H1 (cell line): Measurements from ENCODE around the gene METTL22. TPM values are rescaled to one million over a fixed set of nuclear protein-coding genes. Genes with fewer than 3 reads are reported as not detected.

ENCODE experiments used
- CTCF ChIA-PET: fragments of 300-600 bp; sonication (Branson Sonifier 250); formaldehyde crosslinking; loops from one replicate; lab custom pipeline; 2021; ENCODE audit not compliant: partially characterized antibody; lab: Charles Lee
- POLR2A ChIA-PET: fragments of 300-600 bp; sonication (Branson Sonifier 250); formaldehyde crosslinking; loops from one replicate; lab custom pipeline; 2021; ENCODE audit warnings: inconsistent platforms; ENCODE audit not compliant: partially characterized antibody; lab: Charles Lee
- DNase-seq, 2 experiments: peaks; one replicate each; pipeline versions ENCODE4 v3.0.0 to v3.0.0-alpha.2; 2010 to 2022; ENCODE audit warnings: low spot score in 2 of 2, low read depth in 1 of 2, mixed read lengths in 1 of 2
- FAIRE-seq: peaks from 2 replicates; lab custom pipeline; 2011; peaks lifted over from hg19 to GRCh38; lab: Jason Lieb, UNC
- H2AFZ ChIP-seq: 2 replicates; pipeline ENCODE4 v1.8.1; 2012; ENCODE audit warnings: low read length, inconsistent platforms
- H2AK5ac ChIP-seq: 2 replicates; pipeline ENCODE4 v1.6.1; 2013; ENCODE audit warnings: low read depth, low read length
- H2BK120ac ChIP-seq: replicated peaks from 2 replicates; pipeline ENCODE3; 2013; ENCODE audit warnings: low read depth, low read length, inconsistent platforms
- H2BK12ac ChIP-seq: 2 replicates; pipeline ENCODE4 v1.6.1; 2013; ENCODE audit warnings: low read depth, low read length
- H2BK15ac ChIP-seq: 2 replicates; pipeline ENCODE4 v1.6.1; 2013; ENCODE audit warnings: low read length
- H2BK20ac ChIP-seq: 2 replicates; pipeline ENCODE4 v1.6.1; 2013; ENCODE audit warnings: low read length
- H2BK5ac ChIP-seq: 2 replicates; pipeline ENCODE4 v1.6.1; 2013; ENCODE audit warnings: low read depth, low read length
- H3K14ac ChIP-seq: 2 replicates; pipeline ENCODE4 v1.6.1; 2013; ENCODE audit warnings: inconsistent platforms; ENCODE audit not compliant: insufficient read length
- H3K18ac ChIP-seq: 2 replicates; pipeline ENCODE4 v1.6.1; 2013; ENCODE audit warnings: low read length; ENCODE audit errors: extremely low read depth
- H3K23ac ChIP-seq: 2 replicates; pipeline ENCODE4 v1.6.1; 2013; ENCODE audit warnings: inconsistent platforms; ENCODE audit not compliant: insufficient read length
- H3K23me2 ChIP-seq: 2 replicates; pipeline ENCODE4 v1.6.1; 2013; ENCODE audit warnings: low read depth, low read length
- H3K27ac ChIP-seq: 2 replicates; pipeline ENCODE4 v1.6.1; 2011; ENCODE audit warnings: low read depth, low read length, inconsistent platforms
- H3K27me3 ChIP-seq, 4 experiments: replicated peaks in 1 of 4; 1 replicate in 1 of 4; 2 replicates in 3 of 4; pipeline versions ENCODE4 v1.6.1 to v1.8.1; 2011 to 2013; ENCODE audit warnings: low read length in 3 of 4, mild to moderate bottlenecking in 3 of 4, inconsistent platforms in 2 of 4, mixed read lengths in 2 of 4, moderate library complexity in 1 of 4; ENCODE audit not compliant: control insufficient read depth in 3 of 4, insufficient read depth in 3 of 4; ENCODE audit errors: extremely low read depth in 1 of 4
- H3K36me3 ChIP-seq, 4 experiments: 2 replicates each; pipeline versions ENCODE4 v1.6.1 to v1.8.1; 2011 to 2013; ENCODE audit warnings: mild to moderate bottlenecking in 4 of 4, low read length in 3 of 4, moderate library complexity in 2 of 4, control low read depth in 1 of 4, inconsistent platforms in 1 of 4; ENCODE audit not compliant: insufficient read depth in 4 of 4, control insufficient read depth in 2 of 4
- H3K4ac ChIP-seq: replicated peaks from 2 replicates; pipeline ENCODE3; 2013; ENCODE audit warnings: low read length, low read depth, mixed read lengths, inconsistent platforms; ENCODE audit not compliant: insufficient read length
- H3K4me1 ChIP-seq, 4 experiments: replicated peaks in 1 of 4; 1 replicate in 1 of 4; 2 replicates in 3 of 4; pipeline versions ENCODE4 v1.6.1 to v1.8.1; 2011 to 2013; ENCODE audit warnings: low read length in 3 of 4, inconsistent platforms in 2 of 4, mixed read lengths in 1 of 4; ENCODE audit not compliant: insufficient read depth in 4 of 4, control insufficient read depth in 3 of 4
- H3K4me2 ChIP-seq, 2 experiments: 2 replicates each; pipeline versions ENCODE4 v1.6.1 to v1.8.1; 2011 to 2013; ENCODE audit warnings: low read depth in 2 of 2, low read length in 2 of 2, control low read depth in 1 of 2, inconsistent platforms in 1 of 2, mild to moderate bottlenecking in 1 of 2; ENCODE audit not compliant: insufficient read depth in 1 of 2
- H3K4me3 ChIP-seq, 4 experiments: fragments of 200-600, 300-600 bp in 1 of 4; sonication (generic), shearing (Covaris generic), sonication (Bioruptor Twin) in 1 of 4; 2 replicates each; pipeline versions ENCODE4 v1.5.1 to v1.8.1; 2011 to 2016; ENCODE audit warnings: low read length in 4 of 4, low read depth in 3 of 4, control low read depth in 2 of 4, inconsistent platforms in 2 of 4, mild to moderate bottlenecking in 2 of 4, mixed read lengths in 1 of 4, moderate library complexity in 1 of 4; ENCODE audit not compliant: insufficient read depth in 2 of 4; ENCODE audit errors: extremely low read depth in 1 of 4
- H3K56ac ChIP-seq: replicated peaks from 2 replicates; pipeline ENCODE3; 2013; ENCODE audit warnings: low read depth, mild to moderate bottlenecking, mixed read lengths, low read length, inconsistent platforms; ENCODE audit not compliant: insufficient read length
- H3K79me1 ChIP-seq: 2 replicates; pipeline ENCODE4 v1.6.1; 2013; ENCODE audit warnings: low read depth, low read length, control low read depth
- H3K79me2 ChIP-seq, 2 experiments: 2 replicates each; pipeline versions ENCODE4 v1.6.1 to v1.8.1; 2012 to 2013; ENCODE audit warnings: low read length in 2 of 2, mild to moderate bottlenecking in 2 of 2, inconsistent platforms in 1 of 2; ENCODE audit not compliant: insufficient read depth in 2 of 2, control insufficient read depth in 1 of 2
- H3K9ac ChIP-seq, 4 experiments: replicated peaks in 1 of 4; 1 replicate in 1 of 4; 2 replicates in 3 of 4; pipeline versions ENCODE4 v1.6.1 to v1.8.1; 2011 to 2013; ENCODE audit warnings: low read depth in 3 of 4, low read length in 3 of 4, control low read depth in 2 of 4, mild to moderate bottlenecking in 2 of 4, moderate library complexity in 2 of 4, inconsistent platforms in 1 of 4; ENCODE audit errors: extremely low read depth in 1 of 4
- H3K9me3 ChIP-seq, 2 experiments: 2 replicates each; pipeline versions ENCODE4 v1.6.1 to v1.8.1; 2012 to 2013; ENCODE audit warnings: mild to moderate bottlenecking in 2 of 2, moderate library complexity in 2 of 2, control low read depth in 1 of 2, inconsistent platforms in 1 of 2, low read depth in 1 of 2, low read length in 1 of 2, mixed read lengths in 1 of 2; ENCODE audit not compliant: insufficient read depth in 2 of 2
- H4K20me1 ChIP-seq, 2 experiments: replicated peaks in 1 of 2; 2 replicates each; pipeline versions ENCODE3 to v1.8.1; 2011 to 2013; ENCODE audit warnings: inconsistent platforms in 2 of 2, low read length in 2 of 2, mild to moderate bottlenecking in 1 of 2; ENCODE audit not compliant: insufficient read depth in 2 of 2, control insufficient read depth in 1 of 2
- H4K5ac ChIP-seq: 2 replicates; pipeline ENCODE4 v1.6.1; 2013; ENCODE audit warnings: low read length, low read depth, mixed read lengths, inconsistent platforms; ENCODE audit not compliant: insufficient read length
- H4K8ac ChIP-seq: 2 replicates; pipeline ENCODE4 v1.8.0; 2013; ENCODE audit warnings: mild to moderate bottlenecking, moderate library complexity, low read length, inconsistent platforms; ENCODE audit not compliant: insufficient read depth; ENCODE audit errors: extremely low read depth
- H4K91ac ChIP-seq: replicated peaks from 2 replicates; pipeline ENCODE3; 2013; ENCODE audit warnings: low read length, mixed read lengths, inconsistent platforms; ENCODE audit not compliant: insufficient read length
- CBX8 ChIP-seq: fragments of 300-800, 300-1000 bp; sonication (generic); IDR thresholded peaks from 2 replicates; pipeline ENCODE4 v1.7.1; 2016; ENCODE audit warnings: low read depth, low read length, borderline replicate concordance
- CEBPB ChIP-seq: IDR thresholded peaks from 2 replicates; pipeline ENCODE4 v1.6.1; 2012; ENCODE audit warnings: low read depth, low read length
- CHD2 ChIP-seq: IDR thresholded peaks from 2 replicates; pipeline ENCODE4 v1.6.1; 2012; ENCODE audit warnings: low read length, improper control_type of control experiment
- GTF2F1 ChIP-seq: IDR thresholded peaks from 2 replicates; pipeline ENCODE4 v1.6.1; 2012; ENCODE audit warnings: low read depth, low read length, improper control_type of control experiment, borderline replicate concordance
- KDM5A ChIP-seq: fragments of 200-600 bp; IDR thresholded peaks from 2 replicates; pipeline ENCODE4 v1.7.1; 2012; ENCODE audit warnings: mild to moderate bottlenecking, low read length, inconsistent platforms, mixed read lengths
- POLR2A ChIP-seq, 2 experiments: IDR thresholded peaks; 1 replicate in 1 of 2; 2 replicates in 1 of 2; pipeline ENCODE4 v1.6.1; 2011; ENCODE audit warnings: low read depth in 2 of 2, low read length in 2 of 2, mild to moderate bottlenecking in 2 of 2; ENCODE audit errors: control extremely low read depth in 1 of 2
- POU5F1 ChIP-seq: IDR thresholded peaks from 2 replicates; pipeline ENCODE4 v1.6.1; 2011; ENCODE audit warnings: low read depth, mild to moderate bottlenecking, low read length, moderate library complexity
- WGBS, 2 experiments: shearing (Covaris generic) in 1 of 2; methylation state at CpG; one replicate each; pipeline versions ENCODE4 v1.1.6 to v1.1.7; 2013 to 2015; ENCODE audit warnings: low lambda C conversion rate in 2 of 2, mixed read lengths in 2 of 2, inconsistent platforms in 1 of 2, low coverage in 1 of 2, missing lambda C conversion rate in 1 of 2; ENCODE audit not compliant: insufficient replicate concordance in 2 of 2, insufficient coverage in 1 of 2, insufficient read length in 1 of 2; ENCODE audit errors: extremely low coverage in 1 of 2, missing lambda C conversion rate in 1 of 2; 5-methylcytosine and 5-hydroxymethylcytosine counted together
- polyA plus RNA-seq, 7 experiments: library from polyadenylated mRNA; depleted of rRNA in 3 of 7; stranded (reverse) in 5 of 7; unstranded in 2 of 7; fragments of >200 nt in 5 of 7; fragments of 200-250 nt in 2 of 7; gene quantifications; 1 replicate in 5 of 7; 2 replicates in 1 of 7; 4 replicates in 1 of 7; pipeline versions ENCODE4 v1.2.1 to v1.2.3, GENCODE V29; 2011 to 2013; ENCODE audit warnings: missing spikeins in 2 of 7, mixed read lengths in 2 of 7
- total RNA-seq: library from RNA; stranded (reverse); fragmentation: NEBNext Ultra II Directional; extraction: Animal tissue kit (Norgen Biotek cat#: 25700); gene quantifications from 2 replicates; pipeline ENCODE4 v1.2.1, GENCODE V29; 2021

Gene METTL22
- total and polyA plus RNA-seq, 2 of the 8 experiments (the other 6 are each of a cell fraction or from before 2014, with no cell fraction given): 56.7 to 85.2 TPM

- H3K4me1 ChIP-seq: no peaks in the 10 kb centered on the region
- peaks cover 32 to 70% (median 61%) of the 10 kb centered on the region in 4 experiments for H3K36me3 ChIP-seq
- no peak overlapping the region for H2BK120ac ChIP-seq
- H3K79me1 ChIP-seq: no peaks in the 10 kb centered on the region
- no peak overlapping the region for H4K5ac ChIP-seq
- H3K18ac ChIP-seq: no peak overlapping the region
- no peak overlapping the region for H3K27ac ChIP-seq
- no peak for FAIRE-seq
- no peak overlapping the region for H2AK5ac ChIP-seq
- no peaks in the 10 kb centered on the region for H3K23me2 ChIP-seq
- no peak overlapping the region for H3K9ac ChIP-seq
- DNase-seq: no peak
- H3K4me3 ChIP-seq: no peak overlapping the region
- 89% methylated on average over 13 of the region's 13 CpGs; no CpG with 5 or more reads in 1 of the 2 experiments for WGBS, 2 experiments
- H3K9me3 ChIP-seq: no peaks in the 10 kb centered on the region
- no peaks in the 10 kb centered on the region for H3K27me3 ChIP-seq
- no peak overlapping the region for H2BK12ac ChIP-seq
- H4K91ac ChIP-seq: no peak overlapping the region
- H4K20me1 ChIP-seq: peaks cover 3 to 4% of the 10 kb centered on the region in 2 experiments
- no peak overlapping the region for H2BK15ac ChIP-seq
- H3K4me2 ChIP-seq: no peak overlapping the region
- ChIA-PET CTCF (interaction anchor here (1.1 to 7.7 kb wide), 5 partner anchors 8 to 74 kb away, joined by 3 to 63 read pairs (median 4); no protein-coding TSS in a partner anchor), POLR2A (interaction anchor here (1.1 to 2.6 kb wide), 5 partner anchors 8 to 19 kb away, joined by 3 to 10 read pairs (median 3); no protein-coding TSS in a partner anchor)
- H2BK5ac ChIP-seq: no peak overlapping the region
- TF ChIP-seq CBX8: 0 out of 2 replicates have a peak, but pooled peaks have one; percentile 44
- TF ChIP-seq POLR2A (IDR thresholded peaks at IDR 0.05; ENCODE audit: control extremely low read depth in 1 of 2, low read depth in 2 of 2, low read length in 2 of 2): no peak
- TF ChIP-seq POU5F1: no peak
- no peak for TF ChIP-seq CHD2
- no peak for TF ChIP-seq CEBPB
- no peak for TF ChIP-seq KDM5A
- no peak for TF ChIP-seq GTF2F1
- TF ChIP-seq, all 59 proteins: peak for 1
- H3K4ac ChIP-seq: no peak overlapping the region
- no peak overlapping the region for H3K56ac ChIP-seq
- no peak overlapping the region for H3K23ac ChIP-seq
- H3K79me2 ChIP-seq: no peaks in the 10 kb centered on the region
- H2AFZ ChIP-seq: no peak overlapping the region
- no peak overlapping the region for H4K8ac ChIP-seq
- H3K14ac ChIP-seq: no peak overlapping the region
- H2BK20ac ChIP-seq: no peak overlapping the region
Observed at GRCh38 chr16:8646326-8647053, 25.0 kb downstream of the METTL22 start.
